ENCODE measurements around the gene ZNF320. TPM values are rescaled to one million over a fixed set of nuclear protein-coding genes. Genes with fewer than 3 reads are reported as not detected.
"Not testable (repeated sequence)": the region's sequence is repeated elsewhere in the genome, so short reads cannot be mapped to it uniquely, and the experiment has no call there.

ZNF320 gene
- total RNA-seq, 4 donors from 2014 or later: 3.6 to 67.6 (median 15.2) TPM

GRCh38 chr19:52889931-52890330 lies 7.5 kb downstream of the ZNF320 start:
- Histone ChIP-seq H3K4me1 (no peaks in the 10 kb centered on the region), H3K27ac (no peak overlapping the region), H3K36me3 (no peaks in the 10 kb centered on the region), H3K9me3 (no peaks in the 10 kb centered on the region), H3K4me3 (no peak overlapping the region), H3K27me3 (no peaks in the 10 kb centered on the region)
- no peak for DNase-seq
- intact Hi-C loops (cut with DNase I; ENCODE audit: low total_unique reads): no loop called here
- no peak for TF ChIP-seq POLR2A (IDR thresholded peaks at IDR 0.05)
- TF ChIP-seq CTCF (IDR thresholded peaks at IDR 0.05): no peak

DNA sequence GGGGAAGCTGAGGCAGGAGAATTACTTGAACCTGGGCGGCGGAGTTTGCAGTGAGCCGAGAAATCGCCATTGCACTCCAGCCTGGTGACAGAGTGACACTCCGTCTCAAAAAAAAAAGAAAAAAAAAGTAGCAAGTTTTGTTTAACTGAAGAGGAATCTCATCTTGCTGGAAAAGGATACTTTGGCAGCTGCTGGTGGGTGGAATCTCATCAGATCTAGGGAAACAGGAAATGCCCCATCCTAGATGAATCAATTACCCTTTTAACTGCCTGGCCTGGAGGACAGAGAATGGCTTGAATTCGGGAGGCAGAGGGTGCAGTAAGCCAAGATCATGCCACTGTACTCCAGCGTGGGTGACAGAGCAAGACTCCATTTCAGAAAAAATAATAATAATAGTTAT lies 8.4 kb downstream of the ZNF320 start:
- Histone ChIP-seq H3K27ac (no peak overlapping the region), H3K4me3 (no peak overlapping the region), H3K27me3 (no peaks in the 10 kb centered on the region), H3K9me3 (no peaks in the 10 kb centered on the region), H3K4me1 (no peaks in the 10 kb centered on the region), H3K36me3 (no peaks in the 10 kb centered on the region)
- TF ChIP-seq POLR2A (IDR thresholded peaks at IDR 0.05) (no peak), CTCF (IDR thresholded peaks at IDR 0.05) (no peak)
- DNase-seq: no peak
- intact Hi-C loops (cut with DNase I; ENCODE audit: low total_unique reads): no loop called here

DNA sequence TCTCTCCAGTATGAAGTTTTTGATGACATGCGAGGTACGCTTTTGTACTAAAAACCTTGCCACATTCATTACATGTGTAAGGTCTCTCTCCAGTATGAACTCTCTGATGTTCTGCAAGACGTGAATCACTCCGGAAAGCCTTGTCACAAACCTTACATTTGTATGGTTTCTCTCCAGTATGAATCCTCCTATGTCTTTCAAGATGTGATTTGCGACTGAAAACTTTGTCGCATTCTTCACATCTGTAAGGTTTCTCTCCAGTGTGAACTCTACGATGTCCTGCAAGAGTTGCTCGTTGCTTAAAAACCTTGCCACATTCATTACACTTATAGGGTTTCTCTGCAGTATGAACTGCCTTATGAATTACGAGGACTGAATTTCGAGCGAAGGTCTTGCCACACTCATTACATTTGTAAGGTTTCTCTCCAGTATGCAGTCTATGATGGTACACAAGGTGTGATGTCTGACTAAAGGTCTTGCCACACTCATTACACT lies 16.5 kb downstream of the ZNF320 start:
- DNase-seq: no peak
- H3K4me1 ChIP-seq: no peaks in the 10 kb centered on the region
- no peaks in the 10 kb centered on the region for H3K9me3 ChIP-seq
- no peak overlapping the region for H3K27ac ChIP-seq
- no peaks in the 10 kb centered on the region for H3K27me3 ChIP-seq
- no peak for TF ChIP-seq POLR2A (IDR thresholded peaks at IDR 0.05)
- no peak for TF ChIP-seq CTCF (IDR thresholded peaks at IDR 0.05)
- no peaks in the 10 kb centered on the region for H3K36me3 ChIP-seq
- no peak overlapping the region for H3K4me3 ChIP-seq
- intact Hi-C loops (cut with DNase I; ENCODE audit: low total_unique reads): no loop called here

- H3K4me3 ChIP-seq; H3K9me3 ChIP-seq; DNase-seq; intact Hi-C loops (cut with DNase I; ENCODE audit: low total_unique reads); H3K36me3 ChIP-seq; H3K27ac ChIP-seq; H3K4me1 ChIP-seq; H3K27me3 ChIP-seq: not testable (repeated sequence)
Observed at GRCh38 chr19:52872996-52873395, 24.4 kb downstream of the ZNF320 start.

GRCh38 chr19:52871466-52871865 lies 26.0 kb downstream of the ZNF320 start:
- no peak for DNase-seq
- no peak overlapping the region for H3K27ac ChIP-seq
- no peaks in the 10 kb centered on the region for H3K27me3 ChIP-seq
- intact Hi-C loops (cut with DNase I; ENCODE audit: low total_unique reads): no loop called here
- no peaks in the 10 kb centered on the region for H3K9me3 ChIP-seq
- H3K36me3 ChIP-seq: no peaks in the 10 kb centered on the region
- TF ChIP-seq POLR2A (IDR thresholded peaks at IDR 0.05) (no peak), CTCF (IDR thresholded peaks at IDR 0.05) (no peak)
- no peaks in the 10 kb centered on the region for H3K4me1 ChIP-seq
- no peak overlapping the region for H3K4me3 ChIP-seq

DNA sequence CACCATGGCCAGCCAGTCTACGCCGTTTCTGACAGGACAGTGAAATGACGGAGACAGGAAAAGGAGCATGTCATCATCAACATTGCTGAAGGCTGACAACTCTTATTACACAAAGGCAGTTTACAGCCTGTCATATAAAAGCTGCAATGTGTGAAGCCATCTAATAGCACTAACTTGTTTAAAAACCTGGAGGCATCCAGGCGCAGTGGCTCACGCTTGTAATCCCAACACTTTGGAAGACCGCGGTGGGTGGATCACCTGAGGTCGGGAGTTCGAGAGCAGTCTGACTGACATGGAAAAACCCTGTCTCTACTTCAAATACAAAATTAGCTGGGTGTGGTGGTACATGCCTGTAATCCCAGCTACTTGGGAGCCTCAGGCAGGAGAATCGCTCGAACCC lies 29.4 kb downstream of the ZNF320 start:
- intact Hi-C loops (cut with DNase I; ENCODE audit: low total_unique reads); H3K27ac ChIP-seq; DNase-seq; H3K36me3 ChIP-seq; H3K9me3 ChIP-seq; H3K4me1 ChIP-seq; H3K27me3 ChIP-seq; H3K4me3 ChIP-seq: not testable (repeated sequence)

Data from uterus (tissue), 4 donors.